Suppressor macrophage (primary cell): ENCODE results near the gene KCNV2.
"Not testable (repeated sequence)": the region's sequence is repeated elsewhere in the genome, so short reads cannot be mapped to it uniquely, and the experiment has no call there.

ENCODE experiments used
- DNase-seq, 4 experiments: peaks; one replicate each; pipeline ENCODE4 v3.0.0-alpha.2; 2020 to 2022
- total RNA-seq, 17 experiments: gene quantifications; one replicate each; lab custom pipeline; 2026; ENCODE audit warnings: mixed read lengths in 6 of 17, inconsistent platforms in 3 of 17; lab: John Stamatoyannopoulos, UW

The KCNV2 gene
- total RNA-seq: 0 to 2.2 (median 0) reads per million in 17 experiments

GRCh38 chr9:2717385-2717784 lies at the start of gene KCNV2:
KCNV2 (plus strand) TSS chr9:2717510; CDS start chr9:2717740, 230 bp downstream.
- no peak for DNase-seq

GRCh38 chr9:2673161-2673560 lies 44.1 kb upstream of the KCNV2 start:
- DNase-seq: no peak

- DNase-seq: no peak
Observed at GRCh38 chr9:2674141-2674824, 43.0 kb upstream of the KCNV2 start.

- no peak for DNase-seq
Observed at GRCh38 chr9:2675834-2676233, 41.5 kb upstream of the KCNV2 start.

- DNase-seq: no peak
Observed at GRCh38 chr9:2676466-2676865, 40.8 kb upstream of the KCNV2 start.

- DNase-seq: no peak
Observed at GRCh38 chr9:2677915-2678889, 39.1 kb upstream of the KCNV2 start.

GRCh38 chr9:2679011-2679410 lies 38.3 kb upstream of the KCNV2 start:
- no peak for DNase-seq

- no peak for DNase-seq
Observed at GRCh38 chr9:2681981-2682380, 35.3 kb upstream of the KCNV2 start.

- DNase-seq: no peak
Observed at GRCh38 chr9:2686911-2687310, 30.4 kb upstream of the KCNV2 start.

GRCh38 chr9:2688636-2689035 lies 28.7 kb upstream of the KCNV2 start:
- DNase-seq: no peak

- DNase-seq: no peak
Observed at GRCh38 chr9:2691212-2691611, 26.1 kb upstream of the KCNV2 start.

- no peak for DNase-seq
Observed at GRCh38 chr9:2691626-2692025, 25.7 kb upstream of the KCNV2 start.

- DNase-seq: no peak
Observed at GRCh38 chr9:2693056-2693455, 24.3 kb upstream of the KCNV2 start.

GRCh38 chr9:2697492-2697891 lies 19.8 kb upstream of the KCNV2 start:
- no peak for DNase-seq

- no peak for DNase-seq
Observed at GRCh38 chr9:2700398-2700797, 16.9 kb upstream of the KCNV2 start.

GRCh38 chr9:2700909-2701550 lies 16.3 kb upstream of the KCNV2 start:
- DNase-seq: no peak

GRCh38 chr9:2704504-2704903 lies 12.8 kb upstream of the KCNV2 start:
- peak; percentile 4 to 38 (median 25) for DNase-seq

GRCh38 chr9:2707256-2707655 lies 10.1 kb upstream of the KCNV2 start:
- not testable (repeated sequence) for DNase-seq

GRCh38 chr9:2709645-2710101 lies 7.6 kb upstream of the KCNV2 start:
- no peak for DNase-seq

- DNase-seq: no peak
Observed at GRCh38 chr9:2711716-2712115, 5.6 kb upstream of the KCNV2 start.

GRCh38 chr9:2718001-2718697 lies 839 bp downstream of the KCNV2 start:
- no peak for DNase-seq

GRCh38 chr9:2718698-2719033 lies 1.4 kb downstream of the KCNV2 start:
- DNase-seq: no peak
